Central memory CD8-positive, alpha-beta T cell (primary cell): ENCODE data around the gene KDM6A.
A peak's percentile ranks its signal among the peaks of the same experiment; 100 is the strongest.
"Not testable (repeated sequence)": the region's sequence is repeated elsewhere in the genome, so short reads cannot be mapped to it uniquely, and the experiment has no call there.

Experiments
- ATAC-seq: fragments of 150-1000 bp; cut with Tn5 transposase; replicated peaks from 2 replicates; pipeline ENCODE4 v1.10.0; 2022; ENCODE audit warnings: mild to moderate bottlenecking, moderate FRiP score, moderate number of reproducible peaks; ENCODE audit not compliant: poor library complexity, severe bottlenecking; ENCODE audit errors: extremely low read depth
- DNase-seq, 2 donors: peaks; one replicate each; pipeline ENCODE4 v3.0.0; 2021; ENCODE audit warnings: low spot score in 2 of 2
- H3K27ac Mint-ChIP-seq: one replicate; pipeline ENCODE4 v1.8.0; 2022; ENCODE audit warnings: low read depth, mild to moderate bottlenecking, moderate library complexity, mixed read lengths
- H3K27me3 Mint-ChIP-seq: one replicate; pipeline ENCODE4 v1.8.0; 2022; ENCODE audit warnings: mixed read lengths
- H3K36me3 Mint-ChIP-seq: one replicate; pipeline ENCODE4 v1.8.0; 2022; ENCODE audit warnings: mild to moderate bottlenecking, moderate library complexity, mixed read lengths; ENCODE audit not compliant: insufficient read depth
- H3K4me1 Mint-ChIP-seq: one replicate; pipeline ENCODE4 v1.8.0; 2022; ENCODE audit warnings: mixed read lengths
- H3K4me3 Mint-ChIP-seq: one replicate; pipeline ENCODE4 v1.8.0; 2022; ENCODE audit warnings: mild to moderate bottlenecking, moderate library complexity, mixed read lengths
- H3K9me3 Mint-ChIP-seq: one replicate; pipeline ENCODE4 v1.8.0; 2022; ENCODE audit warnings: mixed read lengths

Gene KDM6A

DNA sequence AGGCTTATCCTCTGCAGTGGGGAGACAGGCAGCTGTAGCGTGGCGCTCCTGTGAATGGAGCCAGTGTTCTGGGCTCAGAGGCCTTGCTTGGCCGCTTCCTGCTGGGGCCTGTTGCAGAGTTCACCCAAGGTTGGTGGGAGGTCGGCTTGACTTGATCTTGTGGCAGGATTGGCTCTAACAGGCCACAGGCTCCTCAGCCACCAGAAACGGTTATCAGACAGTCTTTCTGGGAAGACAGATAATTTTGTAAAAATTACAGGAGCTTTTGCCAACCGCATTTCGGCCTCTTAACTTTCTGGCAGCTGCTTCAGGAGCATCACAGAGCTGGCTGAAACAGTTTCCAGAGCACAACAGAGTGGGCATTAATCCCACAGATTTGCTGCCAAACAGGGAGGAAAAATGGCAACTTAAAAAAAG lies 261.3 kb downstream of the KDM6A start:
- Mint-ChIP-seq H3K36me3 (no peaks in the 10 kb centered on the region), H3K4me3 (no peak overlapping the region), H3K9me3 (peaks cover 15% of the 10 kb centered on the region), H3K27me3 (no peaks in the 10 kb centered on the region), H3K4me1 (no peaks in the 10 kb centered on the region), H3K27ac (no peak overlapping the region)
- ATAC-seq (no peak), DNase-seq (no peak)

DNA sequence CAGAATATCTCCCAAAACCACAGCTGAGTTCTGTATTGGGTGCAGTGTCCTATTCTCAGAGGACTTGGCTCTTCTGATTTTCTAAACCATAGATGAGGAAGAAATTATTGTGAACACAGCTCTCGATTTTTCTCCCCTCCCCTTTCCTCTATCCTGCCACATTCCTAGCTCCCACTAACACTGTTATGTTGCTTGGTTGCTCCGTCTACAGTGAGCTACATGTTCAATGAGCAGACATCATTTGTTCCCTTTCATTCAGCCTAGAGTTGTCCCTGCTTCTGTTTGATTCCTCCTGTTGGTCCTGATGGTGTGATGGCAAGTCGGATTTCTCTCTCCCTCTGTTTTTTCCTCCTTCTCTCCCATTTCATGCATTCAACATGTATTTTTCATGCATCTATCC lies 261.8 kb downstream of the KDM6A start:
- no peak for ATAC-seq
- no peak for DNase-seq
- no peaks in the 10 kb centered on the region for H3K36me3 Mint-ChIP-seq
- no peaks in the 10 kb centered on the region for H3K4me1 Mint-ChIP-seq
- H3K27me3 Mint-ChIP-seq, result no peaks in the 10 kb centered on the region
- H3K27ac Mint-ChIP-seq, result no peak overlapping the region
- no peak overlapping the region for H3K4me3 Mint-ChIP-seq
- H3K9me3 Mint-ChIP-seq, result peaks cover 15% of the 10 kb centered on the region

DNA sequence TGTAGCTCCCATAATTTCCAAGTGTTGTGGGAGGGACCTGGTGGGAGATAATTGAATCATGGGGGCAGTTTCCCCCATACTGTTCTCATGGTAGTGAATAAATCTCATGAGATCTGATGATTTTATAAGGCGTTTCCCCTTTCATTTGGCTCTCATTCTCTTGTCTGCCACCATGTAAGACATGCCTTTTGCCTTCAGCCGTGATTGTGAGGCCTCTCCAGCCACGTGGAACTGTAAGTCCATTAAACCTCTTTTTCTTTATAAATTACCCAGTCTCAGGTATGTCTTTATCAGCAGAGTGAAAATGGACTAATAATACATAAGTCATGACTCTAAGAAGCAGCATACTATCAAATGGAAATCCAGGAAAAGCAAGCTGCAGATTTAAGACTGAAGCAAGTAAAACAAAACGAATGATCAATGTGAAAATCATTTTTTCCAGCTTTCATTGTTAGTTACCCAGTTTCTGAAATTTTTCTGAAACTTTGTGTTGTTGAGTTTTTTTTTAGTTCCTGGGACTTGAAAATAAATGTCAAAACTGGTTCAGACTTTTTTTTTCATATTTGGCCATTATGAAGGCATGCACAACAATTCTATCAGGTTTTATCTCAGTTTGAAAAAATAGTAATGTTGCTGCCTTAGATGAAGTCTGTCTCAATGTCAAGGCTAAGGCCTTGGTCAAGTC lies 262.5 kb downstream of the KDM6A start:
- not testable (repeated sequence) for H3K27me3 Mint-ChIP-seq, H3K4me1 Mint-ChIP-seq, H3K27ac Mint-ChIP-seq, H3K36me3 Mint-ChIP-seq, H3K4me3 Mint-ChIP-seq, DNase-seq, H3K9me3 Mint-ChIP-seq, ATAC-seq

DNA sequence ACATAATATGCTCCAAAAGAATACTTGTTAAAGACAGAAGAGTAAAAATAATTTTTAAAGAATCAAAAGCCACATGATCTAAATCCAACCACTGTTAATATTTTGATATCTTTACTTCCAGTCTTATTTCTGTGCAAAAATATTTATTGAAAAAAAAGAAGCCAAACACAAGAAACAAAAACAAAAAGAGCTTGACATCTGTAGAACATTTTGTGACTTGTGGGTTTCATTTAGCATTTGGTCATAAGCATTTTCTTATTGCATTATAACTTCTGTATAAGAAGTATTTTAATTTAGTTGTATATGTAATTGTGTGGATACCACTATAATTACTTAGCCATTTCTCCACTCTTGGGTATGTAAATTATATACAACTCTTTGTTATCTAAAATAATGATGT lies 264.5 kb downstream of the KDM6A start:
- Mint-ChIP-seq H3K27ac (no peak overlapping the region), H3K4me3 (no peak overlapping the region), H3K9me3 (peaks cover 7% of the 10 kb centered on the region), H3K36me3 (no peaks in the 10 kb centered on the region), H3K27me3 (no peaks in the 10 kb centered on the region), H3K4me1 (no peaks in the 10 kb centered on the region)
- no peak for ATAC-seq
- no peak for DNase-seq

DNA sequence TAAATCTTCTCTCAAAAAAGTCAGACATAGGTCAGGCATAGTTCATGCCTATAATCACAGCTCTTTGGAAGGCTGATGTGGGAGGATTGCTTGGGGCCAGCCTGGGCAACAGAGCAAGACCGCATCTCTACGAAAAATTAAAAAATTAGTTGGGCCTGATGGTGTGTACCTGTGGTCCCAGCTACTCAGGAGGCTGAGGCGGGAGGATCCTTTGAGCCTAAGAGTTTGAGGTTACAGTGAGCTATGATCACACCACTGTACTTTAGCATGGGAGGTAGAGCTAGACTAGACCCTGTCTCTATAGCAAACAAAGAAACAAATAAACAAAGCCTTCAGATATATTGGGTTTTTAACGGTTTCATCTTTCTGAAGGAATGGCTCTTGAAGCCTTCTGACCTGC lies 265.5 kb downstream of the KDM6A start:
- DNase-seq, result no peak
- no peaks in the 10 kb centered on the region for H3K4me1 Mint-ChIP-seq
- peak; percentile 40 for ATAC-seq
- H3K4me3 Mint-ChIP-seq, result no peak overlapping the region
- H3K36me3 Mint-ChIP-seq, result no peaks in the 10 kb centered on the region
- peaks cover 6% of the 10 kb centered on the region for H3K9me3 Mint-ChIP-seq
- no peaks in the 10 kb centered on the region for H3K27me3 Mint-ChIP-seq
- peak overlapping the region; percentile 7 for H3K27ac Mint-ChIP-seq

DNA sequence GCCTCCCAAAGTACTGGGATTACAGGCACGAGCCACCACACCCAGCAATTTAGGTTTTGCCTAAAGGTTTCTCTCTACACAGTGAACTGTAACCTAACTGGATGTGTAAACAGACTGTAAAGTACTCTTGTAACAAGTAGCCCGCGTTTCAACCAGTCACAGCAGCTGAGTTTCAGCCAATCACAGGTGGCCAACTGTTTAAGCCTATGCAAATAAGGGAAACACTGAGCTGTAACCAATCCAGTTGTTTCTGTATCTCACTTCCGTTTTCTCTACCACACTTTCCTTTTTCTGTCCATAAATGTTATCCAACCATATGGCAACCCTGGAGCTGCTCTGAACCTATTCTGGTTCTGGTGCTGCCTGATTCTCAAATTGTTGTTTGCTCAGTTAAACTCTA lies 267.8 kb downstream of the KDM6A start:
- H3K4me1 Mint-ChIP-seq, result no peaks in the 10 kb centered on the region
- ATAC-seq (no peak), DNase-seq (no peak)
- no peaks in the 10 kb centered on the region for H3K9me3 Mint-ChIP-seq
- H3K27me3 Mint-ChIP-seq, result no peaks in the 10 kb centered on the region
- H3K4me3 Mint-ChIP-seq, result no peak overlapping the region
- no peak overlapping the region for H3K27ac Mint-ChIP-seq
- H3K36me3 Mint-ChIP-seq, result no peaks in the 10 kb centered on the region

DNA sequence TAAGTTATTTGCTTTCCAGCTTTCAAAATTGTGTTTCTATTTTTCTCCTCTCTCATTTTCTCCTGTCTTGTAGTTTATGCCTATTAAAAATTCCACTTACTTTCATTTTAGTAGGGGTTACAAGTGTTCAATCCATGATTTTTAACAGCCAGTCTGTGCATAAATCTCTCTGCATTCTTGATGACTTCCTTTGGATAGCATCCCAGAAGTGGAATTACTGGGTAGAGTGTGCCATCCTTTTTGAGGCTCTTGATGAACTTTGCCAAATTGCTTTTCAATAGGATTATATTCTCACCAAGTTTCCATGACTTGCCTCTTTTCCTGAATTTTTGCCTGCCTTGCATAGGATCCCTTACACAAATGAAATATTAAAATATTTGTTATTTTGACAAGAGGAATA lies 269.2 kb downstream of the KDM6A start:
- H3K36me3 Mint-ChIP-seq, result no peaks in the 10 kb centered on the region
- H3K27ac Mint-ChIP-seq, result no peak overlapping the region
- no peaks in the 10 kb centered on the region for H3K4me1 Mint-ChIP-seq
- ATAC-seq, result no peak
- no peaks in the 10 kb centered on the region for H3K27me3 Mint-ChIP-seq
- no peak overlapping the region for H3K4me3 Mint-ChIP-seq
- DNase-seq, result no peak
- no peaks in the 10 kb centered on the region for H3K9me3 Mint-ChIP-seq

DNA sequence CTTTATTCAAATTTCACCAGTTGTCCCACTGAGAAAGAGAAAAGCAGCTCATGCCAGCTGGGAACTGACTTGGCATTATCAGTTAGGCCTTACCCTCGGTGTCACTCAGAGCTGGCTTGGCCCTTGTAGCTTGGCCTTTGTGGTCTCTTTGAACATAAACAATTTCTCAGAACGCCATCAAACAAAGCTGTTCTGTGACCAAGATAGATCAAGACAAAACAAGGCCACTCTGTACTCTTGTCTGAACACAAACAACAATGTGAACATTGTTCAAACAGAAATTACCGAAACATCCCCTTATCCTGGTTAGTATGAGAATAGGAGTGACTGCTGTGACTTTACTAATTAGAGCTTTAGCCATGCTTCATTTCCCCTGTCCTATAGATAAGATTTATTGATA lies 270.5 kb downstream of the KDM6A start:
- no peak for DNase-seq
- H3K27ac Mint-ChIP-seq, result no peak overlapping the region
- H3K9me3 Mint-ChIP-seq, result no peaks in the 10 kb centered on the region
- no peak overlapping the region for H3K4me3 Mint-ChIP-seq
- no peaks in the 10 kb centered on the region for H3K27me3 Mint-ChIP-seq
- no peaks in the 10 kb centered on the region for H3K4me1 Mint-ChIP-seq
- no peak for ATAC-seq
- H3K36me3 Mint-ChIP-seq, result no peaks in the 10 kb centered on the region

DNA sequence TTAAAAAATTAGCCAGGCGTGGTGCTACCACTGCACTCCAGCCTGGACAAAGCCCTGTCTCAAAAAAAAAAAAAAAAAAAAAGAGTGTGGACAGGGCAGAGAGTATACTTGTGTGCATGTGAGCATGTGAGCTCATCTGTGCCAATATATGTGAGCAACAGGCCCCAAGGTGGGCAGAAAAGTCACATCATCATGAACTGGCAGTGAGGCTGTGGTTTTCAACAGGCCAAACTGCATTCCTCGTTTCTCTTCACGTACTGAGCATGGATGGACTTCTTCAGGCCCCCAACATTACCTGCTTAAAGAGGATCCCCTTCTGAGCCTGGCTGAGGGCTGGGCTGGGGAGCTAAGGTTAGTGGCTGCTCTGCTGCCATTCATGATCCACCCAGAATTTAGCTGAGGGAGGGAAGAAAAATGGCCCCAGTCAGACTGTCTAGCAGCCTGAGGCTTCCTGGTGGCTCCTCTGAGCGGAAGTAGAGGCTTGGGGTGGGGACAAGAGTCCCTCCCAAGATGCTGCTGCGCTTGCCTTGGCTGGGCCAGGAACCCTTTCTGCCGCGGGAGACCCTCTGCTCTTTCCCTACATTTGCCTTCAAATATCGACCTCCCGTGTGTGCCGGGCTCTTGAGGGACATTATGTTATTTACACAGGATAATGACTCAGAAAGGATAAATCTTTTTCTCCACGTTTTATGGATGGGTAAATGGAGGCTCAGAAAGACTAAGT lies 272.7 kb downstream of the KDM6A start:
- Mint-ChIP-seq H3K9me3 (no peaks in the 10 kb centered on the region), H3K4me1 (no peaks in the 10 kb centered on the region), H3K27ac (no peak overlapping the region), H3K36me3 (no peaks in the 10 kb centered on the region), H3K4me3 (no peak overlapping the region), H3K27me3 (no peaks in the 10 kb centered on the region)
- ATAC-seq, result no peak
- DNase-seq, result no peak

DNA sequence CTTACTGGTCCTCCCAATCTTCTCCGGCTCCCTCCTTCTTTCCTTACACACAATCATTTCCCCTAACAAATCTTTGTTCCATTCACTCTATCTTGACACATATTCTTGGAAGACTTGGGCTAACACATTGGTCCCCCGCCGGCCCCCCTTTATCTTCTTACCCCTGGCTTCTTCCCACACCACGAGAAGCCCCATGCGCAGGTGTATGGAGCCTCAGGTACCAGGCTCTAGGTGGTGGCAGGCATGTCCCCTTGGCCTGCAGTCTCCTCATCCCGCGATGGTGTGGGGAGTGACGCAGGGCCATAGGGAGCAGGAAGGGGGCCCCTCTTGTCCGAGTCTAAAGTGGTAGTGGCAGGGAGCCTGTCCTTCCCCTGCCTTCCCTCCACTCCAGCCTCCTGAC lies 277.8 kb downstream of the KDM6A start:
- ATAC-seq, result no peak

DNA sequence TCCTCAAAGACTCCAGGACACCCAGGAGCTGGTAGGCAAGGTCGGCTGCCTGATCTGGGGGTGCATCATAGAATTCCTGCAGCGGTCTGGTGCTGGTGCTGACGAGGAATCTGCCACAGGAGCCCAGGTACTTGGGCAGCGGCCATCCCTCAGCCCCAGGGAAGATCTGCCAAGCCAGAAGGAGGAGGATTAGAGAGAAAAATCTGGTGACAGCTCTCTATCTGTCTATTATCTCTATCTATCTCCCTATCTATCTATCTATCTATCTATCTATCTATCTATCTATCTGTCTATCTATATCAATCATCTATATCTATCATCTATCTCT lies 281.0 kb downstream of the KDM6A start:
- no peak for ATAC-seq
- Mint-ChIP-seq H3K4me3 (no peak overlapping the region), H3K9me3 (no peaks in the 10 kb centered on the region), H3K36me3 (no peaks in the 10 kb centered on the region), H3K27ac (no peak overlapping the region), H3K27me3 (no peaks in the 10 kb centered on the region), H3K4me1 (no peaks in the 10 kb centered on the region)
- no peak for DNase-seq

More for the DNA sequence above, 277.8 kb downstream of the KDM6A start:
- H3K27ac Mint-ChIP-seq, result no peak overlapping the region
- H3K4me3 Mint-ChIP-seq, result no peak overlapping the region
- no peaks in the 10 kb centered on the region for H3K9me3 Mint-ChIP-seq
- H3K36me3 Mint-ChIP-seq, result no peaks in the 10 kb centered on the region
- DNase-seq, result no peak
- H3K4me1 Mint-ChIP-seq, result no peaks in the 10 kb centered on the region
- H3K27me3 Mint-ChIP-seq, result no peaks in the 10 kb centered on the region

DNA sequence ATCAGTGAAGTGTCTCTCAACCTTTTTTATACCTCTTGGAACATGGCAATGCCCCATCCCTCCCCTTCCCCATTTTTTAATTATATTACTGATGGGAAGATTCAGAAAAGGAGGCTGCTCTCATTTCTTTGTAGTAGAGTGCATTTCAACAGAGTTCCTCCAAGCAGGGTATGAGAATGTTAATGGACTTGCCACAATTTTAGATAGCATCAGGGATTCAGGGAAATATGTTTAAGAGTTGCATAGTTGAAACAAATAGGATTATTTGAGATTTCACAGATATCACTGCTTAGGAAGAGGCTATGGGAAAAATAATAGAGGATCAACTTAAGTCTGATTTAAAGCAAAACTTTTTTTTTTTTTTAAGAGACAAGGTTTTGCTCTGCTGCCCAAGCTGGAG lies 281.5 kb downstream of the KDM6A start:
- no peak overlapping the region for H3K27ac Mint-ChIP-seq
- H3K27me3 Mint-ChIP-seq, result no peaks in the 10 kb centered on the region

DNA sequence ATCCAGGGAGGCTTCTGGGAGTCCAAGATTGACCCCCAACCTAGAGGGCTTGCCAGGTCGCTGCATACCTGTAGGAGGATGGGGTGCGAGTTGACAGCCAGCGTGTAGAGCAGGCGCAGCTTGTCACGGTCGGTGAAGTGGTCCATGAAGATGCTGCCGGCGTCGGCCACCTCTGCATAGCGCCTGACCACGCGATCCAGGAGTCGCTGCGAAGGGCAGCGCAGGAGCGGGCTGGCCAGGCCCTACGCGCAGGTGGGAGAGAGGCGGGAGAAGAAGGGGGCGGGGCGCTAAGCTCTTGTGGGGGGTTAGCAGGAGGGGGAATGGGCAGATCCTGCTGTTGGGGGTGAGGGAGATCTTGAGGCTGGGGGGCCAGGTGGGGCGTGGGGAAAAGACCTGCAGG lies 284.7 kb downstream of the KDM6A start:
- H3K36me3 Mint-ChIP-seq, result no peaks in the 10 kb centered on the region
- ATAC-seq (no peak), DNase-seq (no peak)
- H3K27ac Mint-ChIP-seq, result no peak overlapping the region
- no peaks in the 10 kb centered on the region for H3K9me3 Mint-ChIP-seq
- H3K4me1 Mint-ChIP-seq, result no peaks in the 10 kb centered on the region
- H3K4me3 Mint-ChIP-seq, result no peak overlapping the region
- no peaks in the 10 kb centered on the region for H3K27me3 Mint-ChIP-seq

More for the DNA sequence above, 281.5 kb downstream of the KDM6A start:
- ATAC-seq (no peak), DNase-seq (no peak)
- Mint-ChIP-seq H3K4me1 (no peaks in the 10 kb centered on the region), H3K9me3 (no peaks in the 10 kb centered on the region), H3K4me3 (no peak overlapping the region), H3K36me3 (no peaks in the 10 kb centered on the region)
